Body of pancreas (tissue), 4 donors: Measurements from ENCODE around the gene CCDC12. TPM values are rescaled to one million over a fixed set of nuclear protein-coding genes. Genes with fewer than 3 reads are reported as not detected.

Source experiments
- ATAC-seq: fragments of 150-250 bp; one replicate; pipeline ENCODE4 v1.9.1; 2016
- DNase-seq, 4 donors: peaks; one replicate each; pipeline ENCODE4 v3.0.0-alpha.2; 2019
- H3K27ac ChIP-seq, 4 donors: fragments of 200-600 bp; sonication (generic); 1 replicate in 3 of 4; 2 replicates in 1 of 4; pipeline versions ENCODE4 v1.5.1 to v1.6.1; 2016 to 2019; ENCODE audit warnings: mild to moderate bottlenecking in 1 of 4, mixed read lengths in 1 of 4, moderate library complexity in 1 of 4
- H3K27me3 ChIP-seq, 2 donors: fragments of 200-600 bp; sonication (generic); one replicate each; pipeline ENCODE4 v1.6.0; 2016; ENCODE audit warnings: mild to moderate bottlenecking in 1 of 2
- H3K36me3 ChIP-seq, 2 donors: fragments of 200-600 bp; sonication (generic); replicated peaks in 1 of 2; 2 replicates each; pipeline ENCODE4 v1.5.1; 2016; ENCODE audit warnings: low read depth in 2 of 2; ENCODE audit not compliant: insufficient read depth in 1 of 2
- H3K4me1 ChIP-seq: fragments of 200-600 bp; sonication (generic); one replicate; pipeline ENCODE4 v1.6.0; 2016
- H3K4me3 ChIP-seq, 2 donors: fragments of 200-600 bp; sonication (generic); 1 replicate in 1 of 2; 2 replicates in 1 of 2; pipeline ENCODE4 v1.5.1; 2016 to 2019
- H3K9me3 ChIP-seq, 3 donors: fragments of 200-600 bp; sonication (generic); 1 replicate in 2 of 3; 2 replicates in 1 of 3; pipeline ENCODE4 v1.5.1; 2016
- POLR2A ChIP-seq, 3 donors: fragments of 450-650 bp; IDR thresholded peaks; one replicate each; pipeline ENCODE4 v1.6.1; 2016; ENCODE audit warnings: antibody characterized with exemption in 3 of 3, mild to moderate bottlenecking in 2 of 3
- WGBS, 2 donors: methylation state at CpG; one replicate each; pipeline ENCODE4 v1.1.5; 2017; 5-methylcytosine and 5-hydroxymethylcytosine counted together
- intact Hi-C: fragments of 100-400 bp; cut with DNase I; formaldehyde crosslinking; loops from one replicate; pipeline ENCODE4 v1.15.1; 2023
- total RNA-seq, 2 donors: library from RNA; depleted of rRNA; stranded (reverse); fragments of >200 nt; gene quantifications; one replicate each; pipeline ENCODE4 v1.1.0, GENCODE V29; 2016
- TF ChIP-seq, protein P1 (sequence below), 7 experiments: fragments of 450-650 bp in 4 of 7; fragments of 200-600 bp in 3 of 7; sonication (generic) in 3 of 7; IDR thresholded peaks; one replicate each; pipeline ENCODE4 v1.5.1; 2016 to 2019; ENCODE audit warnings: antibody characterized with exemption in 7 of 7

The CCDC12 gene
- total RNA-seq, 2 donors from 2014 or later, result 25.4 to 67.2 TPM

DNA sequence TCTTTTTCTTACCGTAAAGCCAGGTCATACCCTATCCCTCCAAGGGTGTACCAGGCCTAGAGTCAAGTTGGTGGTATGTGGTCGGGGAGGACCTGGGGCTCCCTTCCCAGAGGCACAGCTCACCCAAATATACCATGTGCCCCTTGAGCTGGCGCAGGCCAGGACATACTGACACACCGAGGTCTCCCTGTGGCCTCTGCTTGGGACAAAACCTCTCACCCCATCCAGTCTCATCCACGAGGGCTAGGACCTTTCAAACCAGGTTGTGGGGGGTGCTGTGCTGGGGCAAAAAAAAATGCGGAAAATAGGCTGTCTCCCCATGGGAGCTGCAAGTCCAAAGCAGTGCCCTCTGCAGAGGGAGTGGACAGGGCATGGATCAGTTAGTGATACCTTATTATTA is 76.2 kb downstream of the CCDC12 start:
- intact Hi-C loops, result loop anchor here (5.0 kb wide), 1 partner anchor 193 kb away; no protein-coding TSS in a partner anchor
- Histone ChIP-seq H3K4me3 (no peak overlapping the region), H3K9me3 (no peaks in the 10 kb centered on the region), H3K27ac (no peak overlapping the region), H3K27me3 (peaks cover 0 to 5% of the 10 kb centered on the region in 2 donors), H3K4me1 (peaks cover 7% of the 10 kb centered on the region), H3K36me3 (no peaks in the 10 kb centered on the region)
- 86 to 100% methylated on average over 2 to 6 of the region's 6 CpGs for WGBS, 2 donors
- DNase-seq (no peak), ATAC-seq (no peak)
- no peak for TF ChIP-seq POLR2A (IDR thresholded peaks at IDR 0.05)
- TF ChIP-seq, protein P1, sequence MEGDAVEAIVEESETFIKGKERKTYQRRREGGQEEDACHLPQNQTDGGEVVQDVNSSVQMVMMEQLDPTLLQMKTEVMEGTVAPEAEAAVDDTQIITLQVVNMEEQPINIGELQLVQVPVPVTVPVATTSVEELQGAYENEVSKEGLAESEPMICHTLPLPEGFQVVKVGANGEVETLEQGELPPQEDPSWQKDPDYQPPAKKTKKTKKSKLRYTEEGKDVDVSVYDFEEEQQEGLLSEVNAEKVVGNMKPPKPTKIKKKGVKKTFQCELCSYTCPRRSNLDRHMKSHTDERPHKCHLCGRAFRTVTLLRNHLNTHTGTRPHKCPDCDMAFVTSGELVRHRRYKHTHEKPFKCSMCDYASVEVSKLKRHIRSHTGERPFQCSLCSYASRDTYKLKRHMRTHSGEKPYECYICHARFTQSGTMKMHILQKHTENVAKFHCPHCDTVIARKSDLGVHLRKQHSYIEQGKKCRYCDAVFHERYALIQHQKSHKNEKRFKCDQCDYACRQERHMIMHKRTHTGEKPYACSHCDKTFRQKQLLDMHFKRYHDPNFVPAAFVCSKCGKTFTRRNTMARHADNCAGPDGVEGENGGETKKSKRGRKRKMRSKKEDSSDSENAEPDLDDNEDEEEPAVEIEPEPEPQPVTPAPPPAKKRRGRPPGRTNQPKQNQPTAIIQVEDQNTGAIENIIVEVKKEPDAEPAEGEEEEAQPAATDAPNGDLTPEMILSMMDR (IDR thresholded peaks at IDR 0.05), result no peak

- Histone ChIP-seq H3K27me3 (peaks cover 0 to 5% of the 10 kb centered on the region in 2 donors), H3K9me3 (no peaks in the 10 kb centered on the region), H3K4me3 (no peak overlapping the region), H3K4me1 (peaks cover 7% of the 10 kb centered on the region), H3K36me3 (no peaks in the 10 kb centered on the region), H3K27ac (no peak overlapping the region)
- intact Hi-C loops, result loop anchor here (5.0 kb wide), 1 partner anchor 193 kb away; no protein-coding TSS in a partner anchor
- 91% methylated on average over 5 of the region's 5 CpGs; no CpG with 5 or more reads in 1 of the 2 donors for WGBS, 2 donors
- no peak for ATAC-seq
- no peak for TF ChIP-seq POLR2A (IDR thresholded peaks at IDR 0.05)
- TF ChIP-seq, protein P1 (IDR thresholded peaks at IDR 0.05), result no peak
- DNase-seq, result no peak
These were observed 76.6 kb downstream of the CCDC12 start for GRCh38 chr3:46900007-46900292.

DNA sequence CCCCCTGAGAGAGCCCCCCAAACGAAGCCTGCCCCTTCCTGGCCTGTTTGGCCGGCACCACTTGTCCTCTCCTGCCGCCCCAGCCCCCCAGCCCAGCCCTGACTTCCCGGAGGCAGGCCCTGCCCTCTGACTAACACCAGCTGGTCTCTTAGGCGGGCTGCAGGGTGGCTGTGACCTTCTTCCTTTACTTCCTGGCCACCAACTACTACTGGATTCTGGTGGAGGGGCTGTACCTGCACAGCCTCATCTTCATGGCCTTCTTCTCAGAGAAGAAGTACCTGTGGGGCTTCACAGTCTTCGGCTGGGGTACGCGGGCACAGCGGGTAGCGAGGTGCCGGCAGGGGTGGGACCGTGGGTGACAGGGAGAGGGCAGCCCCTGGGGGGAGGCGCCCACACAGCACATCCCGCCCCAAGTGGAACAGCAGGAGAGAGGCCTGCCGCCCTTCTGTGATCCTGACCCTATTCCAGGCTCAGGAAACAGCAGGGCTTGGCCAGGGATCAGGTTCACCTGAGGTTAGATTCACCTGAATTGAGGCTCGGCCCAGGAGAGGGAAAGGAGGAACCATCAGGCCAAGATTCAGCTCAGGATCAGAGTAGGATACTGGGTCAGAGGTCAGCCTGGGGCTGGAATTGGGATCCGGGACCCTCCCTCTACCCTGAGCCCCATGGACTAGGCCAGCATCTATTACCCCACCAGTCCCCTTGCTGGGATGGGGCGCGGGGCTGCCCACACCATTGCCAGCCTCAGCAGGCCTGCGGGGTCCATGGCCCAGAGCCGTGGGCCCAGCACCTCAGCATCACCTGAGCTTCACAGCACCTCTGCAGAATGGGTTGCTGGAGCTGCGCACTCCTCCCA is 77.2 kb downstream of the CCDC12 start:
- TF ChIP-seq POLR2A (IDR thresholded peaks at IDR 0.05), result no peak
- TF ChIP-seq, protein P1 (IDR thresholded peaks at IDR 0.05), result no peak
- Histone ChIP-seq H3K9me3 (no peaks in the 10 kb centered on the region), H3K27ac (no peak overlapping the region), H3K36me3 (no peaks in the 10 kb centered on the region), H3K27me3 (peaks cover 0 to 5% of the 10 kb centered on the region in 2 donors), H3K4me3 (no peak overlapping the region), H3K4me1 (peaks cover 7% of the 10 kb centered on the region)
- ATAC-seq (no peak), DNase-seq (no peak)
- intact Hi-C loops, result loop anchor here (5.0 kb wide), 1 partner anchor 192 kb away; no protein-coding TSS in a partner anchor
- 84 to 85% methylated on average over 13 to 22 of the region's 22 CpGs for WGBS, 2 donors

GRCh38 chr3:46898321-46899150 is 78.0 kb downstream of the CCDC12 start:
- no peaks in the 10 kb centered on the region for H3K36me3 ChIP-seq
- no peaks in the 10 kb centered on the region for H3K9me3 ChIP-seq
- DNase-seq (no peak), ATAC-seq (no peak)
- TF ChIP-seq POLR2A (IDR thresholded peaks at IDR 0.05), result no peak
- TF ChIP-seq, protein P1 (IDR thresholded peaks at IDR 0.05), result no peak
- no peak overlapping the region for H3K4me3 ChIP-seq
- peaks cover 0 to 5% of the 10 kb centered on the region in 2 donors for H3K27me3 ChIP-seq
- no peak overlapping the region for H3K27ac ChIP-seq
- intact Hi-C loops, result no loop called here
- H3K4me1 ChIP-seq, result peaks cover 7% of the 10 kb centered on the region
- WGBS, 2 donors, result 12 to 37% methylated on average over 19 to 67 of the region's 71 CpGs
